ENCODE results near the gene GSK3B.
"Not testable (repeated sequence)": the region's sequence is repeated elsewhere in the genome, so short reads cannot be mapped to it uniquely, and the experiment has no call there.

The GSK3B gene

GRCh38 chr3:120013481-120013880, 80.8 kb downstream of the GSK3B start:
- DNase-seq (ENCODE audit: low read depth): no peak

GRCh38 chr3:120005741-120006140, 88.5 kb downstream of the GSK3B start:
- DNase-seq (ENCODE audit: low read depth): not testable (repeated sequence)

GRCh38 chr3:120004008-120004498, 90.2 kb downstream of the GSK3B start:
- not testable (repeated sequence) for DNase-seq (ENCODE audit: low read depth)

GRCh38 chr3:119998166-119998565, 96.1 kb downstream of the GSK3B start:
- DNase-seq (ENCODE audit: low read depth): no peak

GRCh38 chr3:119990888-119991287, 103.4 kb downstream of the GSK3B start:
- no peak for DNase-seq (ENCODE audit: low read depth)

GRCh38 chr3:119989981-119990655, 104.1 kb downstream of the GSK3B start:
- no peak for DNase-seq (ENCODE audit: low read depth)

GRCh38 chr3:119986812-119987211, 107.4 kb downstream of the GSK3B start:
- not testable (repeated sequence) for DNase-seq (ENCODE audit: low read depth)

GRCh38 chr3:119981386-119981785, 112.9 kb downstream of the GSK3B start:
- no peak for DNase-seq (ENCODE audit: low read depth)

- no peak for DNase-seq (ENCODE audit: low read depth)
Observed at GRCh38 chr3:119978554-119979208, 115.6 kb downstream of the GSK3B start.

GRCh38 chr3:119977353-119977752, 116.9 kb downstream of the GSK3B start:
- DNase-seq (ENCODE audit: low read depth): no peak

- DNase-seq (ENCODE audit: low read depth): no peak
Observed at GRCh38 chr3:119976214-119976613, 118.0 kb downstream of the GSK3B start.

- DNase-seq (ENCODE audit: low read depth): no peak
Observed at GRCh38 chr3:119974656-119975055, 119.6 kb downstream of the GSK3B start.

GRCh38 chr3:119973018-119973646, 121.1 kb downstream of the GSK3B start:
- DNase-seq (ENCODE audit: low read depth): no peak

- DNase-seq (ENCODE audit: low read depth): no peak
Observed at GRCh38 chr3:119969759-119970158, 124.5 kb downstream of the GSK3B start.

GRCh38 chr3:119967353-119968006, 126.8 kb downstream of the GSK3B start:
- DNase-seq (ENCODE audit: low read depth): no peak

GRCh38 chr3:119965692-119966091, 128.6 kb downstream of the GSK3B start:
- DNase-seq (ENCODE audit: low read depth): no peak

- no peak for DNase-seq (ENCODE audit: low read depth)
Observed at GRCh38 chr3:119964294-119964693, 130.0 kb downstream of the GSK3B start.

GRCh38 chr3:119955972-119956371, 138.3 kb downstream of the GSK3B start:
- no peak for DNase-seq (ENCODE audit: low read depth)

- DNase-seq (ENCODE audit: low read depth): no peak
Observed at GRCh38 chr3:119950666-119951325, 143.5 kb downstream of the GSK3B start.

- DNase-seq (ENCODE audit: low read depth): no peak
Observed at GRCh38 chr3:119945291-119945690, 149.0 kb downstream of the GSK3B start.

- DNase-seq (ENCODE audit: low read depth): no peak
Observed at GRCh38 chr3:119944091-119944490, 150.2 kb downstream of the GSK3B start.

- no peak for DNase-seq (ENCODE audit: low read depth)
Observed at GRCh38 chr3:119939077-119939476, 155.2 kb downstream of the GSK3B start.
